Measurements from ENCODE around the gene NOL4L. TPM values are rescaled to one million over a fixed set of nuclear protein-coding genes. Genes with fewer than 3 reads are reported as not detected.

NOL4L gene
- total and polyA plus RNA-seq, 11 donors = 2.6 to 15.0 (median 6.7) TPM

DNA sequence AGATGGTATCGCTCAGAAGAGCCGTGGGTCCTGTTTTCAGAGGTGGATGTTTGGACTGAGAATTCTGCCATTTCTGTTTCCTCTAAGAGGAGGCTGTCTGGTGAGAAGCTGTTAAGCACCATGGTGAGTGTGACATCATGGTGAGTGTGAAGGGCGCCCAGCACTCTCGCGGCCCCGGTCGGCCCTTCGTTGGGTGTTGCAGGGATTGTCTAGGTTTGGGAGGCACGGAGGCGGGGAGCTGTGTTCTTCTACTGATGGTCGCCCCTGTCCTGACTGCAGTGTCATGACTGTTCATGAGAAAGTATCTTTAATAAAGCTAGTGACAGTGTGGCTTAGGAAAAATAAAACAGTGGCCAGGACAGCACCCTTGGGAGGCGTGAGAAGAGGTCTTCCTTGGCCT lies 70.4 kb downstream of the NOL4L start:
- H3K27me3 ChIP-seq = no peaks in the 10 kb centered on the region
- ATAC-seq (no peak), DNase-seq (no peak)
- intact Hi-C loops (cut with DNase I) = no loop called here
- H3K27ac ChIP-seq = no peak overlapping the region
- WGBS, 4 donors = 91 to 96% (median 93%) methylated on average over 11 to 12 of the region's 12 CpGs
- TF ChIP-seq POLR2A (IDR thresholded peaks at IDR 0.05) = no peak
- TF ChIP-seq CTCF (IDR thresholded peaks at IDR 0.05) = no peak
- H3K4me3 ChIP-seq = no peak overlapping the region
- H3K36me3 ChIP-seq = no peaks in the 10 kb centered on the region
- peaks cover 0 to 34% (median 17%) of the 10 kb centered on the region in 12 donors for H3K4me1 ChIP-seq
- H3K9me3 ChIP-seq = no peaks in the 10 kb centered on the region

GRCh38 chr20:32513031-32513866 lies 71.9 kb downstream of the NOL4L start:
- Histone ChIP-seq H3K36me3 (no peaks in the 10 kb centered on the region), H3K27me3 (no peaks in the 10 kb centered on the region), H3K9me3 (no peaks in the 10 kb centered on the region), H3K27ac (no peak overlapping the region), H3K4me3 (no peak overlapping the region), H3K4me1 (peaks cover 0 to 26% (median 17%) of the 10 kb centered on the region in 12 donors)
- ATAC-seq (no peak), DNase-seq (no peak)
- no peak for TF ChIP-seq CTCF (IDR thresholded peaks at IDR 0.05)
- no peak for TF ChIP-seq POLR2A (IDR thresholded peaks at IDR 0.05)
- WGBS, 4 donors = 89 to 93% (median 91%) methylated on average over 18 of the region's 18 CpGs
- intact Hi-C loops (cut with DNase I) = no loop called here

DNA sequence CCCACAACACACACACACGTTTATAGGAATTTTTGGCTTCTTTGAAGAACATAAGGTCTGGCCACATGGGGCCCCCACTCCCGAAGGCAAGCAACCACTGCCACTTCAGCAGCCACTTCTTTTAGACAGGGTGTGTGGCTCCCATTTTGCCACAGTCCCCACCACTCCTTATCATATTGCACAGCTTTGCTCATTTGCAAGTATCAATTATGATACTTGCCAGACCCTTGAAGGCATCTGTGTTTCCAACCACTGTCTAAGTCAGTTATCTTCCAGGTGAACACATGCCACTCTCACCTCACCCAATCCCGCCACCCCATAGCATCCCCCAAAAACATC lies 73.1 kb downstream of the NOL4L start:
- DNase-seq = no peak

More for the DNA sequence above, 73.1 kb downstream of the NOL4L start:
- TF ChIP-seq CTCF (IDR thresholded peaks at IDR 0.05) (no peak), POLR2A (IDR thresholded peaks at IDR 0.05) (no peak)
- Histone ChIP-seq H3K27ac (no peak overlapping the region), H3K36me3 (no peaks in the 10 kb centered on the region), H3K27me3 (no peaks in the 10 kb centered on the region), H3K9me3 (no peaks in the 10 kb centered on the region), H3K4me1 (peaks cover 0 to 16% (median 8%) of the 10 kb centered on the region in 12 donors), H3K4me3 (no peak overlapping the region)
- no peak for ATAC-seq
- WGBS, 4 donors = 84 to 94% (median 91%) methylated on average over 3 of the region's 3 CpGs
- intact Hi-C loops (cut with DNase I) = no loop called here
